Colonic mucosa (tissue), 4 donors: ENCODE results near the gene CCDC69. TPM values are rescaled to one million over a fixed set of nuclear protein-coding genes. Genes with fewer than 3 reads are reported as not detected.

Source experiments
- DNase-seq: peaks from one replicate; pipeline ENCODE4 v3.0.0-alpha.2; 2020
- H3K27ac ChIP-seq: fragments of 200-600 bp; one replicate; pipeline ENCODE4 v1.8.0; 2021
- H3K27me3 ChIP-seq: fragments of 200-600 bp; one replicate; pipeline ENCODE4 v1.8.0; 2021
- H3K36me3 ChIP-seq: fragments of 200-600 bp; one replicate; pipeline ENCODE4 v1.8.0; 2021
- H3K4me1 ChIP-seq: fragments of 200-600 bp; one replicate; pipeline ENCODE4 v1.8.0; 2021; ENCODE audit warnings: mild to moderate bottlenecking
- H3K4me3 ChIP-seq: fragments of 200-600 bp; one replicate; pipeline ENCODE4 v1.8.0; 2021
- H3K9ac ChIP-seq, 2 donors: one replicate each; pipeline ENCODE4 v1.7.0; 2013; ENCODE audit warnings: control low read depth in 2 of 2, low read depth in 2 of 2, low read length in 2 of 2
- H3K9me3 ChIP-seq: fragments of 200-600 bp; one replicate; pipeline ENCODE4 v1.8.0; 2021
- CTCF ChIP-seq: fragments of 200-600 bp; IDR thresholded peaks from one replicate; pipeline ENCODE4 v1.8.0; 2022; ENCODE audit warnings: antibody characterized with exemption, mild to moderate bottlenecking
- intact Hi-C: fragments of 100-400 bp; cut with DNase I; formaldehyde crosslinking; loops from one replicate; pipeline ENCODE4 v1.14.1; 2022
- total RNA-seq, 2 donors: library from RNA; stranded (reverse); fragmentation: NEBNext Ultra II Directional in 1 of 2; extraction: Animal tissue kit (Norgen Biotek cat#: 25700) in 1 of 2; gene quantifications; one replicate each; pipeline ENCODE4 v1.2.1, GENCODE V29; 2021
- donor health status: healthy.
- donor health status: DM: no; HTN: no; CAD: no.
- donor health status: DM: no; HTN: no; CAD: no.

Gene CCDC69
- total RNA-seq, 2 donors from 2014 or later, result 4.2 to 23.8 TPM

GRCh38 chr5:151168602-151169344 is 55.1 kb downstream of the CCDC69 start:
- Histone ChIP-seq H3K36me3 (no peaks in the 10 kb centered on the region), H3K9ac (no peak overlapping the region), H3K4me1 (no peaks in the 10 kb centered on the region), H3K27ac (no peak overlapping the region), H3K4me3 (no peak overlapping the region), H3K9me3 (no peaks in the 10 kb centered on the region), H3K27me3 (no peaks in the 10 kb centered on the region)
- TF ChIP-seq CTCF, result no peak
- no peak for DNase-seq
- intact Hi-C loops, result no loop called here

GRCh38 chr5:151167022-151167421 is 56.9 kb downstream of the CCDC69 start:
- Histone ChIP-seq H3K9ac (no peak overlapping the region), H3K27me3 (no peaks in the 10 kb centered on the region), H3K9me3 (no peaks in the 10 kb centered on the region), H3K4me3 (no peak overlapping the region), H3K4me1 (no peaks in the 10 kb centered on the region), H3K27ac (no peak overlapping the region), H3K36me3 (no peaks in the 10 kb centered on the region)
- intact Hi-C loops, result no loop called here
- no peak for TF ChIP-seq CTCF
- no peak for DNase-seq

- Histone ChIP-seq H3K36me3 (no peaks in the 10 kb centered on the region), H3K27ac (no peak overlapping the region), H3K9ac (no peak overlapping the region), H3K27me3 (no peaks in the 10 kb centered on the region), H3K4me3 (no peak overlapping the region), H3K9me3 (no peaks in the 10 kb centered on the region), H3K4me1 (no peaks in the 10 kb centered on the region)
- peak; percentile 82 for DNase-seq
- intact Hi-C loops, result loop anchor here (5.0 kb wide), 2 partner anchors 113 to 163 kb away; no protein-coding TSS in a partner anchor
- TF ChIP-seq CTCF, result peak; percentile 91
Measured at GRCh38 chr5:151164687-151165392, 59.1 kb downstream of the CCDC69 start.

- no peak for DNase-seq
Measured at GRCh38 chr5:151162776-151163175, 61.1 kb downstream of the CCDC69 start.

More at GRCh38 chr5:151162776-151163175, 61.1 kb downstream of the CCDC69 start:
- Histone ChIP-seq H3K27me3 (no peaks in the 10 kb centered on the region), H3K4me1 (no peaks in the 10 kb centered on the region), H3K36me3 (no peaks in the 10 kb centered on the region), H3K9ac (no peak overlapping the region), H3K4me3 (no peak overlapping the region), H3K9me3 (no peaks in the 10 kb centered on the region), H3K27ac (no peak overlapping the region)
- no peak for TF ChIP-seq CTCF
- intact Hi-C loops, result loop anchor here (2.0 to 5.0 kb wide), 3 partner anchors 36 to 160 kb away; no protein-coding TSS in a partner anchor
